ENCODE measurements around the gene PIK3R2. TPM values are rescaled to one million over a fixed set of nuclear protein-coding genes. Genes with fewer than 3 reads are reported as not detected.

PIK3R2 gene
- total and polyA plus RNA-seq, 2 of the 13 experiments (the other 11 are each of a cell fraction or from before 2014, with no cell fraction given), result 18.6 to 25.3 TPM

DNA sequence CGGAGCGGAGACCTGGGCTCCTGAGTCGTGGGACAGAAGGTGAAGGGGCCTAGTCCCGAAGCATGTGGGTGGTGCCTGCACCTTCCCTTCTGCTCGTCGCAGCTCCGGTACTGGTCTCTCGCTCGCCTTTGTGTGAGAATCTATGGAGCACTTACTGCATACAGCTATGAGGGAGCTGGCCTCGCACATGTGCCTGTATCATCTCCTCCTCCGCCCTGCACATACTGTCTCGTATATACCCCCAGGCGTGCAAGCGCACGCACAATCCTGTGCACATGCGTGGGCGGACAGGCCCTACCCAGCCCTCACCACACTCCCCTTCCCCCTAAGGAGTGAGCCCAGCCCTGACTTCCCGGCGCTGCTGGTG, 8.7 kb downstream of the PIK3R2 start (continued):
- no peak for TF ChIP-seq ARHGAP35 (CRISPR knock-in tag; IDR thresholded peaks at IDR 0.05; ENCODE audit: borderline replicate concordance)
- 0 out of 4 replicates have a peak, but pooled peaks of 1 of the 2 experiments have one; percentile 24 for TF ChIP-seq POLR2A (IDR thresholded peaks at IDR 0.05; ENCODE audit: insufficient read depth in 1 of 2, low read depth in 2 of 2, low read length in 2 of 2)
- TF ChIP-seq ETV6 (CRISPR knock-in tag; conservative IDR thresholded peaks at IDR 0.05), result no peak
- no peak for TF ChIP-seq ZNF674 (CRISPR knock-in tag; IDR thresholded peaks at IDR 0.05; ENCODE audit: low read depth)
- TF ChIP-seq ZNF776 (CRISPR knock-in tag; IDR thresholded peaks at IDR 0.05), result 0 out of 2 replicates have a peak, but pooled peaks have one; percentile 32
- no peak for TF ChIP-seq ZNF143 (CRISPR knock-in tag; IDR thresholded peaks at IDR 0.05)
- TF ChIP-seq, protein P1, sequence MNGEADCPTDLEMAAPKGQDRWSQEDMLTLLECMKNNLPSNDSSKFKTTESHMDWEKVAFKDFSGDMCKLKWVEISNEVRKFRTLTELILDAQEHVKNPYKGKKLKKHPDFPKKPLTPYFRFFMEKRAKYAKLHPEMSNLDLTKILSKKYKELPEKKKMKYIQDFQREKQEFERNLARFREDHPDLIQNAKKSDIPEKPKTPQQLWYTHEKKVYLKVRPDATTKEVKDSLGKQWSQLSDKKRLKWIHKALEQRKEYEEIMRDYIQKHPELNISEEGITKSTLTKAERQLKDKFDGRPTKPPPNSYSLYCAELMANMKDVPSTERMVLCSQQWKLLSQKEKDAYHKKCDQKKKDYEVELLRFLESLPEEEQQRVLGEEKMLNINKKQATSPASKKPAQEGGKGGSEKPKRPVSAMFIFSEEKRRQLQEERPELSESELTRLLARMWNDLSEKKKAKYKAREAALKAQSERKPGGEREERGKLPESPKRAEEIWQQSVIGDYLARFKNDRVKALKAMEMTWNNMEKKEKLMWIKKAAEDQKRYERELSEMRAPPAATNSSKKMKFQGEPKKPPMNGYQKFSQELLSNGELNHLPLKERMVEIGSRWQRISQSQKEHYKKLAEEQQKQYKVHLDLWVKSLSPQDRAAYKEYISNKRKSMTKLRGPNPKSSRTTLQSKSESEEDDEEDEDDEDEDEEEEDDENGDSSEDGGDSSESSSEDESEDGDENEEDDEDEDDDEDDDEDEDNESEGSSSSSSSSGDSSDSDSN (CRISPR knock-in tag; IDR thresholded peaks at IDR 0.05), result peak; percentile 20; the same call in 1 of the 2 replicates
- peak; percentile 31; the same call in 1 of the 2 replicates for TF ChIP-seq NFKB2 (CRISPR knock-in tag; IDR thresholded peaks at IDR 0.05; ENCODE audit: borderline replicate concordance)

DNA sequence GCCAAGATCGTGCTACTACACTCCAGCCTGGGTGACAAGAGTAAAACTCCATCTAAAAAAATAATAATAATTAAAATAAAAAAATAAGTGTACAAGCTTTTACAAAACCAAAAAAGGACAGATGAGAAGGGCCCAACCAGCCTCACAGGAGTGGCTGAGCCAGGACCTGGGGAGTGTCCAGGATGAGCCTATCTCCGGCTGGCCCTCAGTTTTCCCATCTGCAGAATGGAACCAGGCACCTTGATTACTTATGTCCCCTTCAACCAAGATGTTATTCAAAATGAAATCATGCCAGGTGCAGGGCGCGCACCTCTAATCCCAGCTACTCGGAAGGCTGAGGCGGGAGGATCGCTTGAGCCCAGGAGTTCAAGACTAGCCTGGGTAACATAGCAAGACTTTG, 11.1 kb downstream of the PIK3R2 start:
- no peaks in the 10 kb centered on the region for H3K27me3 ChIP-seq (ENCODE audit: control insufficient read depth in 1 of 2, insufficient read depth in 2 of 2, low read length in 2 of 2)
- ChIA-PET CTCF (ENCODE audit: low intra/inter-chr PET ratio, low total read pairs) (no interaction called here), POLR2A (no interaction called here)
- no peak overlapping the region for H3K27ac ChIP-seq (ENCODE audit: extremely low read length, insufficient read depth, low read length)
- intact Hi-C loops (cut with micrococcal nuclease; ENCODE audit: unreplicated experiment), result no loop called here
- no peak for DNase-seq (ENCODE audit: low spot score)
- no peak for FAIRE-seq
- H2AFZ ChIP-seq (ENCODE audit: low read length), result no peak overlapping the region
- WGBS (ENCODE audit: low lambda C conversion rate), result 97% methylated on average over 7 of the region's 7 CpGs
- H3K4me2 ChIP-seq (ENCODE audit: low read depth, low read length), result no peak overlapping the region
- peaks cover 28 to 40% of the 10 kb centered on the region in 2 experiments for H3K36me3 ChIP-seq (replicated peaks in 1 of 2; ENCODE audit: control insufficient read depth in 1 of 2, insufficient read depth in 2 of 2, low read length in 2 of 2)
- H4K20me1 ChIP-seq (ENCODE audit: insufficient read depth, low read length), result 0 out of 2 replicates have a peak, but pooled peaks cover 3% of the 10 kb centered on the region
- H3K9ac ChIP-seq (ENCODE audit: insufficient read depth, low read depth, low read length), result no peak overlapping the region
- H3K4me1 ChIP-seq (ENCODE audit: insufficient read depth, low read length), result peaks cover 10% of the 10 kb centered on the region
- in situ Hi-C loops (cut with HindIII; ENCODE audit: extremely low pct_ligation_motif_present, low pct_unique_long_range_greater_than_20kb), result no loop called here
- H3K4me3 ChIP-seq (replicated peaks in 1 of 3; ENCODE audit: insufficient read depth in 1 of 3, low read depth in 2 of 3, low read length in 3 of 3), result no peak overlapping the region
- no peak for ATAC-seq
- no TSS peak for BruUV-seq (replicated peaks)
- H3K79me2 ChIP-seq (ENCODE audit: insufficient read depth, low read length), result no peaks in the 10 kb centered on the region
- TF ChIP-seq TBP (CRISPR knock-in tag; IDR thresholded peaks at IDR 0.05), result no peak
- TF ChIP-seq, protein P2, sequence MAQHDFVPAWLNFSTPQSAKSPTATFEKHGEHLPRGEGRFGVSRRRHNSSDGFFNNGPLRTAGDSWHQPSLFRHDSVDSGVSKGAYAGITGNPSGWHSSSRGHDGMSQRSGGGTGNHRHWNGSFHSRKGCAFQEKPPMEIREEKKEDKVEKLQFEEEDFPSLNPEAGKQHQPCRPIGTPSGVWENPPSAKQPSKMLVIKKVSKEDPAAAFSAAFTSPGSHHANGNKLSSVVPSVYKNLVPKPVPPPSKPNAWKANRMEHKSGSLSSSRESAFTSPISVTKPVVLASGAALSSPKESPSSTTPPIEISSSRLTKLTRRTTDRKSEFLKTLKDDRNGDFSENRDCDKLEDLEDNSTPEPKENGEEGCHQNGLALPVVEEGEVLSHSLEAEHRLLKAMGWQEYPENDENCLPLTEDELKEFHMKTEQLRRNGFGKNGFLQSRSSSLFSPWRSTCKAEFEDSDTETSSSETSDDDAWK (CRISPR knock-in tag; IDR thresholded peaks at IDR 0.05), result no peak
- TF ChIP-seq ZSCAN30 (CRISPR knock-in tag; IDR thresholded peaks at IDR 0.05), result no peak
- no peak for TF ChIP-seq ZNF788 (CRISPR knock-in tag; IDR thresholded peaks at IDR 0.05; ENCODE audit: borderline replicate concordance)
- TF ChIP-seq ZNF629 (CRISPR knock-in tag; conservative IDR thresholded peaks at IDR 0.05), result peak; percentile 89
- no peaks in the 10 kb centered on the region for H3K9me3 ChIP-seq (ENCODE audit: low read length)
